HG03066 (cell line): ENCODE results near the gene SRGAP2.
"Not testable (repeated sequence)": the region's sequence is repeated elsewhere in the genome, so short reads cannot be mapped to it uniquely, and the experiment has no call there.

ENCODE experiments used
- ATAC-seq: cut with Tn5 transposase; IDR thresholded peaks from one replicate; pipeline ENCODE4 v1.9.1; 2021; ENCODE audit warnings: low read depth; ENCODE audit not compliant: unreplicated experiment

Gene SRGAP2

DNA sequence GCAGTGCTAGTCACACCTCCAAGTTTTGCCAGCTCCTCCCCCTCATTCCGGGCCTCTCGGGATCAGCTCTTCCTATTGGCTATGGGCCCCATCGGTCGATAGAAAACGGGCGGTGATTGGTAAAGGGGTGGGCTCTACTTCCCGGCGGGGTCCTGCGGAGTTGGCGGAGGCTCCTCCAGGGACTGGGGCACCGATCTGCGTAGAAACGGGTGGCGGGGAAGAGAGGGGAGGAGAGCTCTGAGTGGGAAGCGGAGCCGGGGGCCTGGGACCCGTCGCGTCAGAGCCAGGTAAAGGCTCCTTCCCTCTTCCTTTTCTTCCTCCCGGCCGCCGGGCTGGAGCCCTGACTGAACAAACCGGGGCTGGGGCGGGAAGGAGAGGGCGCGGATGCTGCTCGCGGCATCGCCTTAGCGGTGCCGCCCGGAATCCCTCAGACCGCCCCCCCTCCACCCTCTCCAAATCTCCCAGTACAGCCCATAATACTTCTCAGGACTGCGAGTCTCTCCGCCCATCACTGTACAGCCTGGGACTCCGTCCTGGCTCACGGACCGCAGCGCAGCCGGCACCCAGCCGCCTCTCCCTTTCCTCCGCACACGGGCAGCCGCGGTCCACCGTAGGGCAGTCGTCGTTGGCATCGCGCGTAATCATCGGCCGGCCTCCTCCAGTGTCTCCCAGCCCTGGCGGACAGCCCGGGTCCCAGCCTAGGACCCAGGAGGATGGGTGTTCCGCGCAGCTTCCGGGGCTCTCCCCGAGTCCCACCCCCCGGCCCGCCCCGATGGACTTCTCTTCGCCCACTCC is at the start of gene SRGAP2:
Gene SRGAP2, plus strand, starts transcription at position 178 of the 795 bp plus-strand sequence. CDS start 2,430 bp downstream, outside the sequence.
- ATAC-seq, result peak; percentile 3

GRCh38 chr1:206167350-206168029 is 35.9 kb upstream of the SRGAP2 start:
- ATAC-seq, result not testable (repeated sequence)

GRCh38 chr1:206169794-206170193 is 33.5 kb upstream of the SRGAP2 start:
- ATAC-seq, result not testable (repeated sequence)

- ATAC-seq, result not testable (repeated sequence)
Observed at GRCh38 chr1:206173110-206173719, 30.1 kb upstream of the SRGAP2 start.

DNA sequence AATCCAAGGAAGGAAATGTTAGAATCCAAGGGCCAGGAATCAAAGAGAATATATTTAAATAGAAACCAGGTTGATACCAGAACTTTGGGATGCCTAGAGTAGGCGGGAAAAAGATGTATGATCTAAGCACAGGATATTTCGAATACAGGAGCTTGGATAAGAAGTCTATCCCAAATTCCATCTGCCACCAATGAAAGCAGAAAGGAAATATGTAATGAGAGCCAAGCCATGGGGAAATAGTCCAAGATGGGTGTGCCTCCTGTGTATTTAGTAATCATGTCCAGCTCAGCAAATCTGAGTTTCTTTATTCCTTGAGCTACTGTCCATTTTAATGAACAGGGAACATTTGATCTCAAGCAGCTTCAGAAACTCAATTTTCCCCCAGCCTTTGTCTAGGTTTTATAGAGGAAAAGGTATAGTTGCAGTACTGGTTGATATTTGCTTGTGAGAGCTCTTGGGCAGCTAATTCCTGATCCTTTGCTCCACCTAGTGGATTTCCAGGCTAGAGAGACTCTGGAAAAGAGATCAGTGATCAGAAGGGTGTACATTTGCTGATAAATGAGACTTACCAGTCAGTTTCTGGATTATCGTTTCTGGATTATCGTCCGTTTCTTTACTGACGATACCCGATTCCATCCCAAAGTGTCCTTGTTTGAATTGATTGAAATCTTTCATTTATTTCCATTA is 29.0 kb upstream of the SRGAP2 start:
- ATAC-seq, result not testable (repeated sequence)

GRCh38 chr1:206175459-206176113 is 27.8 kb upstream of the SRGAP2 start:
- ATAC-seq, result not testable (repeated sequence)

- not testable (repeated sequence) for ATAC-seq
Observed at GRCh38 chr1:206176114-206176502, 27.2 kb upstream of the SRGAP2 start.

DNA sequence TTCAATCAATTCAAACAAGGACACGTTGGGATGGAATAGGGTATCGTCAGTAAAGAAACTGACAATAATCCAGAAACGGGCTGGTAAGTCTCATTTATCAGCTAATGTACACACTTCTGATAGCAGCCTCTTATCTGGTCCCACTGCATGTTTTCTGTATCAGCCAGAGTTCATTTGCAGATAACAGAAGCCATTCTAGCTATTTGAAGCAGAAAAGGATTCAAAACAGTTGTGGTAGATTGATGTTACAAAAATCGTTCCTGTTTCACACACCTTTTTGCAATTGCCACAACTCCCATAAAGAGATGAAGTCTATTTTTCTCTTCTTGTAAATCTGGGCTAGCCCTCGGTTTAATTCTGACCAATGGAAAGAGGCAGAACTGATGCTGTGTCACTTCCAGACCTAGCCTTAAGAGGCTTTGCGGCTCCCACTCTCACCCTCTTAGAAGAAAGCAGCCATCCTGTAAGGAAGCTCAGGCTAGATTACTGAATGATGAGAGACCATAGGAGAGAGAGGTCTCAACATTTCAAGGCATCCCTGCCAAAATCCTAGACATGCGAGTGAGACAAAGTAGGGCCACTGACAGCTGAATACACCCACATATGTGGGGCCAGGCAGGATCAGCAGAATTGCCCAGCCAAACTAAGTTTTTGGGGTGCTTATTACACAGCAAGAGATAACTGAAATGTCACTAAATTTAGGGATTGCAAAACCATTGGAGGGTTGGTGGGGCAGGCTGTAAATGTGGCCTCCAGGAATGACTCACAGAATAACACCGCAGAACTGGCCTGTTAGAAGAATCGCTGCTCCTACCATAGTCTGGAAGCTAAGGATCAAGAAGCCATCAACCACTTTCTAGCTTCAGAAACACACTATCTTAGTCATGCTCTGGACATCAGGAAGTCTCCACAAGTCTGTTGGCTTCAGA is 25.0 kb upstream of the SRGAP2 start:
- ATAC-seq, result not testable (repeated sequence)

- not testable (repeated sequence) for ATAC-seq
Observed at GRCh38 chr1:206179666-206180065, 23.7 kb upstream of the SRGAP2 start.

DNA sequence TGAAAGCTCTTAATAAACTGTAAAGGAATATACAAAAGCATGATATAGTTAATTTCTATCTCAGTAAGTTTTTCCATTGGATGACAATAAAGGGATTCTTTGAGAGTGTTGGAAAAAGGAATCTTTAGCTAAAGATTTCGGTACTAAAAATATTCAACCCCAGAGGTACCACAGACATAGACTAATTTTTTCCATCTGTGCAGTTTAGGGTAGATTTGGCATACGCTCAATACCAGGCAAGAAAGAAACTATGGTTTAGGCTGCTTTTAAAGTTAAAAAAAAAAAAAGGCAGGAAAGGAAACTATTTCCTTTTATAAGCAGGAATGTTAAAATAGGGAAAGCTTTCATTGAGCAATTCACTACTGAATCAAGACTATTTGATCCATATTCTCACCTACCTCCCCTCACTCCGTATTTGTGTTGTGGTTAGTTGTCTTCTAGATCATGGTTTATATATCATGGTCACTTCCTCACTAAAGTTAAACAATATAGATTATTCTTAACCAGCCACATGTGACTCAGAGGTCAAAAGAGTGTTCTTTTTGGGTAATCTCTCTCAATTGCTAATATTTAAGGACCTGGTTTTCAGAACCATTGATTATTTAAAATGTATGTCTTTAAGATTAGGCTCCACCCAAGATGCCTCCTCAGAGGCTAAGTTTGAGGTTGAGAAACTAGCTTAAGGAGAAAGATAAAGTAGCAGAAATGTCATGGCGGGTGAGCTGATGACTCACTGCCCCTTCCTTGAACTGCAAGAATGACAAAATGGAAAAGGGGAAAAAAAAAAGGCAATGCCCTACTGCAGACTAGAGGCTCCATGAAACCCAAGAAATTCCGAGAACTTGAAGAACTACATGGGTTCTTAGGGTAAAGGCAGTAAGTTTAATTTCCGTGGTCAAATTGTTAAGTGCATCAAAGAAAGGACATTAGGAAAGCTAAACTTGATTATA is 20.7 kb upstream of the SRGAP2 start:
- ATAC-seq, result not testable (repeated sequence)

- not testable (repeated sequence) for ATAC-seq
Observed at GRCh38 chr1:206183788-206184187, 19.6 kb upstream of the SRGAP2 start.

DNA sequence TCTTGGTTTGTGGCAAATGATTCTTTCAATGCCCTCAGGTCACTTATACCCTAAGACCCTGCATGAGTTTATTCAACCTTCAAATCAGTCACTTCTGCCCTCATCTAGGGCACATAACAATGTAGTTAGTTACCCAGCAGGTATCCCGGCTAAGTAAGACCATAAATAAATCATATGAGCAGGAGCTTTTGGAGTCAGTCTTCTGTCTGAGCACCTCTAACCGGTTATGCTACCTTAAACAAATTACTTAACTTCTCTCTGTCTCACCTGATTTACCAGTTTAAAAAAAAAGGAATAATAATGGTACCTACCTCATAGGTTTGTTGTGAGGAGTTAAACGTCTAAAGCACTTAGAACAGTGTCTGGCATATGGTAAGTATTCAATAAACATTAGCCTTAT is 17.6 kb upstream of the SRGAP2 start:
- ATAC-seq, result not testable (repeated sequence)

DNA sequence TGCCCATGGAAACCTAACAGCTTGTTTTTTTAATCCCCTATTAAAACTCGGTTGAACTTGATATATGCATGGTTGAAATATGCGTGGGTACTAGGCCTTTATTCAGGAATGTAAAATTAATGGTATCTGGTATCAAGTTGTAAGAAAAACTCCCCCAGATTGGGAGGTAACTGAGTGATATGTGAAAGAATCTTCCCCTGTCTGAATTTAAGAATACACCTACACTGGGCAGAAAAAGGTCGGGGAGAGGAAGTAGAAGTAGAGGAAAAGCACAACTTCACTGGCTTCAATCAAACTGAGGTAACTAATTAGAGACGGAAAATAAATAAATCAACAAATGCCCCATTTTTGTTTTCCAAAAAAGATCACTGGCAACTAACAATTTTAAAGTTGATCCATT is 16.5 kb upstream of the SRGAP2 start:
- ATAC-seq, result not testable (repeated sequence)

GRCh38 chr1:206195182-206195581 is 8.2 kb upstream of the SRGAP2 start:
- not testable (repeated sequence) for ATAC-seq

GRCh38 chr1:206196748-206197424 is 6.5 kb upstream of the SRGAP2 start:
- ATAC-seq, result not testable (repeated sequence)

- ATAC-seq, result peak; percentile 87
Observed at GRCh38 chr1:206202789-206203363, 465 bp upstream of the SRGAP2 start, which contains the start of gene FAM72A. TSS of gene FAM72A (minus strand) at chr1:206202839. CDS start at chr1:206202025, 814 bp downstream.

DNA sequence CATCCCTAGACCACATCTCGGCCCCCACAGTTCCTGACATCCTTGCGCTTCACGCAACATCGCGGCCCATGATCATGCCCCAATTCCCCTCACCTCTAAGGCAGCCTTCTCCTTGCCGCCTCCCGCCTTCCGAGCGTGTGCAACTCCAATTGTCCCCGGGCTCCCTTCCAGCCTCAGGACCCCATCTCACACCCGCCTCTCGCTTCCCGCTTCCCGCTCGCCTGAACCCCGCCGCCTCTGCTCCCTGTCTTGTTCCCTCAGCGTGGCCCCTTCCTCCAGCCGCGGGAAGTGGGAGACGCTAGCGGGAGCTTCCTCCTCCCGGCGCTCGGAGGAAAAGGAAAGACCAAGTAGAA is 794 bp downstream of the SRGAP2 start:
- not testable (repeated sequence) for ATAC-seq
